NCI-H146 treated with DMSO at 0.1 percent for 48 hours (cell line): ENCODE measurements around the gene PODNL1.
A peak's percentile ranks its signal among the peaks of the same experiment; 100 is the strongest.

Experiments used
- DNase-seq: peaks from one replicate; lab custom pipeline; 2025; ENCODE audit not compliant: unreplicated experiment; lab: John Stamatoyannopoulos, UW

Gene PODNL1, protein sequence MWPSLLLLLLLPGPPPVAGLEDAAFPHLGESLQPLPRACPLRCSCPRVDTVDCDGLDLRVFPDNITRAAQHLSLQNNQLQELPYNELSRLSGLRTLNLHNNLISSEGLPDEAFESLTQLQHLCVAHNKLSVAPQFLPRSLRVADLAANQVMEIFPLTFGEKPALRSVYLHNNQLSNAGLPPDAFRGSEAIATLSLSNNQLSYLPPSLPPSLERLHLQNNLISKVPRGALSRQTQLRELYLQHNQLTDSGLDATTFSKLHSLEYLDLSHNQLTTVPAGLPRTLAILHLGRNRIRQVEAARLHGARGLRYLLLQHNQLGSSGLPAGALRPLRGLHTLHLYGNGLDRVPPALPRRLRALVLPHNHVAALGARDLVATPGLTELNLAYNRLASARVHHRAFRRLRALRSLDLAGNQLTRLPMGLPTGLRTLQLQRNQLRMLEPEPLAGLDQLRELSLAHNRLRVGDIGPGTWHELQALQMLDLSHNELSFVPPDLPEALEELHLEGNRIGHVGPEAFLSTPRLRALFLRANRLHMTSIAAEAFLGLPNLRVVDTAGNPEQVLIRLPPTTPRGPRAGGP

DNA sequence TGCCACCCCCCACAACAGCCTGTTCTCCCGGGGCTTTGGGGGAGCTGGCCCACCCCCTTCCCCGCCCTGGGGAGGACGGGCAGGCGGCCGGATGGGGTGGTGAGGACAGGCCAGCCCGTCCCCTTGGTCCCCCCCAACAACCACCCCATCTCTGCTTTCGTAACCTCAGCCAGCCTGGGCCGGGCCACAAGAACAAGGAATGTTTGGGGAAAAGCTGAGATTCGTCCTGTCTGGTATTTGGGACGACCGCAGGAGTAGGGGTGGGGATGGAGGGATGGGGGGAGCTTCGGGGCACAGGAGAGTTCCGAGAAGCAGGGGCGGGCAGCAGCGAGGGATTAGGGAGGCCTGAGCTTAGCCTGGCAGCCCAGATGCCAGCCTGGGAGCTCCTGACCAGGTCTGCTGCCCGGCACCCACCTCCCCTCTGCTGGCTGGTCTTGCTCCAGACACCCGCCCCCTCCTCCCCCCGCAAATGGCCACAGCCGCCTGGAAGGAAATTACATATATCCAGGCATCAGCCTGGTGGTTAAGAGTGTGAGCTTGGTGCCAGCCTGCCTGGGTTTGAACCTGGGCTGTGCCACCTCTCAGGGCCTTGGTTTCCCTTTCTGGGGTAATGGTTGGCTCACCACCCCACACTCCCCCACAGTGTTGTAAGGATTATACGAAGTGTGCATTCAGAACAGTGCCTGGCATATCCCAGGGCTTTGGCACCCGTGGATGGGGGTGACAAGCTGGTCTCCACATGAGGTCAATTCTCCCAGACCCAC is at the start of gene PODNL1:
Gene PODNL1 (minus strand): TSS at position 117 of the 764 bp plus-strand sequence. CDS start 236 bp downstream, outside the sequence.
- DNase-seq, result no peak

DNA sequence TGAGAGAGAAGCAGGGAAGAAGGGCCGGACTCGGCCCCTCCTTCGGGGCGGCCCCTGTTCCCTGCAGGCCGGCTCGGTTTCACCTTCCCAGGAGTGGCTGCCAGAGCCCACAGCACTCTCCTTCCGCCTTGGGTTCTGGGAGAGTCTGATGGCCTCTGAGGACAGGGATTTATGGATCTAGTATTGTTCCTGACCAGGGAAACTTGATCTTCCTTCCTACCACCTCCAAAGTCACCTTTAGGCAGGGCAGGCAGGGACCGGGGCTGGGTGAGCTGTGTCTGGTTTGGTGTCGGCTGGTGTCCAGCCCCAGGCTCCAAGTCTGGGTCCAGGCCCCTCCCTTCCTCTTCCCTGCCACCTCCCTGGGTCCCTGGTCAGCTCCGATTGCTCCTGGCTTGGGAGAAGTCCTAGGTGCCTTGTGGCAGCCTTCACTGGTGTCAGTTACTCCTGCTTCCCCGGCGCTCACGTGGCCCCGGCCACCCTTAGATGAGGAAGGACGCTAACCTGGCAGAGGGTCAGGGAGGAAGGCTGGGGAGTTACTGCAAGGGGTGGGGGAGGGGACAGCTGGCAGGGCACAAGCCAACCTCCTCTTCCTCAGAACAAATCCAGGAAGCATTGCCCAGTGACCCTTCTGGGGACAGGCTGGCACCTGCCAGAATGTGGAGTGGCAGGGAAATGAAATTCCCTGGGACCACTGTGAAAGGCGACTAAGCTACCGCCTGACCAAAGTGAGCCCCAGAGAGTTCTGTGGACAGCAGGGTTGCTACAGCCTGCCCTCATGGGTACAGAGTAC is 49.1 kb upstream of the PODNL1 start:
- no peak for DNase-seq

DNA sequence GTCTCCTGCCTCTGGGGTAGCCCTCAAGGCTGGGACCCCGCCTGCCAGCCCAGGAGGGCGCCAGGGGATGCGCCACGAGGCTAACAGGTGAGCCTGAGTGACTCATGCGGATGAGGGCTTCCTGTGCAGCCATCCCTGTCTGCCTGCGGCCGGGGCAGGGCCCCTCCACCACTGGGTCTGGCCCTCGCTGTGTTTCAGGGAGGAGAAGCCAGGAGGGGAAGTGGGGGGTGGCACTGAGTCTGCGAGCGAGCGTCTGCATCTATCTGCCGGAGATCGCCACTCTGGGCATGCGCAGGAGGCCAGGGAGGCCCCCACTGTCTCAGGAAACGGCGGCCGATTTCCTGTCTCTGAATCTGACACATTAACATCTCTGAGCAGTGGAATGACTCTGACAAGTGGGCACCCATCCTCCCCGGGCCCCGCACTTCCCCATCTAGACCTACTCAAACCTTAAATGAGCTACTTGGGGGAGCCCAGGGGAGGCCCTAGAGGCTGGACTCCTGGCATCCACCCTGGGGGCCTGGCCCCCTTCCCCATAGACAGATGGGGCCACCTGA is 48.2 kb upstream of the PODNL1 start:
- peak; percentile 2 for DNase-seq

DNA sequence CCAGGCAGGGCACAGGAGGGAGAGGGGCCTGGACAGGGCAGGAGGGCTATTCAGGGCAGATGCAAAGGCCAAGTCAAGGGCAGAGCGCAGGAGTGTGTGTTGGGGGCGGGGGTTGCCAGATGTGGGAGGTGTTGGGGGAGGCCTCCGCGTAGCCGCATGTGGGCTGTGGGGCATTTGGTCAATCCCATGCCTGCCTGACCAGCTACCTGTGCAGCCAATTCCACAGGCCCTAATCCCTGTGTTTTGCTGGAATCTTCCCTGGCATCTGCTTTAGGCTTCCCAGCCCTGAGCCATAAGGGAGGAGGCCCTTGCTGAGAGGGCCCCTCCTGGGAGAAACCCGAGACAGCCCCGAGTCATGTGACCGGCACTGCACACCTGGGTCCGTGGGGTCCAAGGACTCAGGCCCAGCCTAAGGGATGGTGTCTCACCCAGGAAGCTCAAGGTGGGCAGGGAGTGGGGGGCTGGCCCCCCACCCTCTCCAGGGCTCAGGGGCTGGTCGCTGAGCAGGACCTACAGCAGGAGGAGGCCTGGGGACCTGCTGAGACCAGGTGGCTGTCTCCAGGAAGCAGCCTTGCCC is 47.6 kb upstream of the PODNL1 start:
- no peak for DNase-seq

DNA sequence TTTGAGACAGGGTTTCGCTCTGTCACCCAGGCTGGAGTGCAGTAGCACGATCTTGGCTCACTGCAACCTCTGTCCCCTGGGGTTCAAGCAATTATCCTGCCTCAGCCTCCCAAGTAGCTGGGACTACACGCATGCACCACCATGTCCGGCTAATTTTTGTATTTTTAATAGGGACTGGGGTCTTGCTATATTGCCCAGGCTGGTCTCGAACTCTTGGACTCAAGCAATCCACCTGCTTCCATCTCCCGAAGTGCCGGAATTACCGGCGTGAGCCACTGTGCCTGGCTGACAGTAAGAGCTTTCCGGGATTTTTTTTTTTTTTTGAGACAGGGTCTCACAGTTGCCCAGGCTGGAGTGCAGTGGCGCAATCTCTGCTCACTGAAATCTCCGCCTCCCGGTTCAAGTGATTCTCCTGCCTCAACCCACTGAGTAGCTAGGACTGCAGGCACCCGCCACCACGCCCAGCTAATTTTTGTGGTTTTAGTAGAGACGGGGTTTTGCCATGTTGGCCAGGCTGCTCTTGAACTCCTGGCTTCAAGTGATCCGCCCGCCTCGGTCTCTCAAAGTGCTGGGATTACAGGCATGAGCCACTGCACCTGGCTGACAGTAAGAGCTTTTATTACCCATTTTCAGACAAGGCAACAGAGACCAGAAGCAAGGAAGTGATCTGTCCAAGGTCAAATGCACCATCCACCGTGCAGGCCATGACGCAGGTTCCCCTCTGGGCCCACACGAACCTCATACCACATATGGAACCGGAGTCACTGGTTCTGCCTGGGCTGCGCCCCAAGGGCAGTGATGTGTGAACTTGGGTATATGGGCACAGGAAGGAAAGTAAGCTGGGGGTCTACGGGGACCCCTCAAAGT is 46.9 kb upstream of the PODNL1 start:
- no peak for DNase-seq

DNA sequence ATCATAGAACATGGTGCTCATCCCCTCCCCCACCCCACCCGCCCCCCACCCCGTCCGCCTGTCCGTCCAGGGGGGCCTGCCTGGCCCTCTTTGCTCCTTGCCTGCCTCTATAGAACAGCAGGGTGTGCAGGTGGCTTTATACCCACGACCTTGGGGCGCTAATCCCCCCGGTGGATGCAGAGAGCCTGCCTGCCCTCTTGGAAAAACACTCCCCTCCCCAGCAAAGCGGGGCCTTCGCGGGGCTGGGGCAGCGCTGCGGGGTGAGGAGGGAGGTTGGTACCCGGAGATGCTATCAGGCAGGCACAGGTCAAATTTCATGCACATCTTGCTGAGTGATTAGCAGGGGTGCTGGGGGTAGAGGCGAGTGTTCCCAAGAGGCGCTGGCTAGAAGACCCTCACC is 46.0 kb upstream of the PODNL1 start:
- no peak for DNase-seq

DNA sequence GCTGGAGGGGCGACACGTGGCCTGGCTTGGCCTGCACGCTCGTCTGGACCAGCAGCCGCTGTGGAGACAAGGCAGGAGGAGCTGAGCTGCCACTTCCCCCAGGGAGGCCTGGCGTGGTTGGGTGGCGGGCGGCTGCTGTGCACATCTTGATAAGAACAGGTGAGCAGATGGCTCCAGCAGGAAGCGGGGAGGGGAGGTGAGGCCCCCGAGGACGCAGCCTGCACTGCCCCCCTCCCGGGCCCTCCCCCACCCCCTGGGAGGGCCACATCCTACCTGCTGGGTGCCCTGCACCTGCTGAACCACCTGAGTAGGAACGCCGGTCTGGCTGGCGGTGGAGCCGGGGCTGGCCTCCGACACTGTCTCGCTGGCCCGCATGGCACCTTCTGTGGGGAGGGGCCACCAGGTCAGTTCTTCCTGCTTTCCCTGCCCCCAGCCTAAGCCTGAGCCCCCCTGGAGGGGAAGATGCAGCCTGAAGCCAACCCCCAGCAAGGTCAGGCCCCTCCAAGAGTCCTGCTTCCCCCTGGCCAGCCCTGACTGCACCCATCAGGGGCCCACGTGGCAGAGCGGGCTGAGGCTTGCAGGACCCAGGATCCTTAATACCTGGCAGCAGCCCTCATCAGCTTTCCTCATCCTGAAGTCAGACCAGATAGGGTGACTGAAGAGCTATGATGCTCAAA is 45.1 kb upstream of the PODNL1 start:
- peak; percentile 97 for DNase-seq

DNA sequence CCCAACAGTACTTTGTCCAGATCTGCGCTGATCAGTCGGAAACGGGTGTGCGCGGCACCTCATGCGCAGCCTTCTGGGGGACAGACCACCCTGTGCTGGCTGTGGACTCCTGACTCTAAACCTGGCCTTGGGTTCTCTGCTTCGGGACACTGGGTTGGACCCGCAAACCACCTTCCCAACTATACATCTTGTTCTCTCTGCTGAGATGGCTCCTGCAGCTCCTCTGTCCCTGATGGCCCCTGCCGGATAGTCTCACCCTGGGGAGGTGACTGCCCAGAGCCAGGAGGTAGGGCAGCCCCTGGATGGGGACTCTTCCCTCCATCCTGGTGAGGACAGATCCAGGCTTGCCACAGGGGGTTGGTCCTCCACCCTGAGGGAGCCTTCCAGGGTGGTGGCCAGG is 44.6 kb upstream of the PODNL1 start:
- DNase-seq, result no peak

DNA sequence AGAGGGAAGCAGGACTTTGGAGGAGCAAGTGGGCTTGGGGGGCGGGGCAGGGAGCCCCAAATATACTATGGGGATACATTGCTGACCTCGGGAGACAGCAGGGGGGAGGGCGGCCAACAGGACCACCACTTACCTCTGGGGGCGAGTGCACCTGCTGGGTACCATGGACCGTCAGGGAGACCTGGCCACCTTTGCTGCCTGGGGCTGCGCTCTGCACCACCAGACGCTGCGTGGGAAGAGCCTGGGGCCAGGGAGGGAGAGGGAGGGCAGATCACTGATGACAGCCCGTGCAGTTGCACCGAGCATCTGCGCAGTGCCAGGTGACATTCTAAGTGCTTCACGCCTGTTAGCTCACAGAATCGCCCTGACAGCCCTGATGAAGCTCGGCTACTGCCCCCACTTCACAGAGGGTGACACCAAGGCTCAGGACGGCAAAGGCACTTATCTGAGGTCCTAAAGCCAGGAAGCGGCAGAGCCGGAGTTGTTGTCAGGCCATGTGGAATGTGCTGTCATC is 43.8 kb upstream of the PODNL1 start:
- DNase-seq, result no peak

DNA sequence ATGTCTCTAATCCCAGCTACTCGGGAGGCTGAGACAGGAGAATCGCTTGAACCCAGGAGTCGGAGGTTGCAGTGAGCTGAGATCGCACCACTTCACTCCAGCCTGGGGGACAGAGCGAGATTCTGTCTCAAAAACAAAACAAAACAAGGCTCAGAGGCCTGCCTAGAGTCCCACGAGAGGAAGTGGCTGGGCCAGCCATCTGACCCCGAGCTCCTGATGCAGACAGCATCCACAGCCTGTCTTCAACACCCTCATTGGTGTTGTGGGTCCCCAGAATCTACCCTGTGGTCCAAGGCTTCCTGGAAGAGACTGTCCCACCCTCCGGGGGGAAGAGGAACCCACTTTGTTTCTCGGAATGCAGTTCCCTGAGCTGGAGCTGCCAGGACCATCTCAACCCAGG is 43.2 kb upstream of the PODNL1 start:
- DNase-seq, result no peak

DNA sequence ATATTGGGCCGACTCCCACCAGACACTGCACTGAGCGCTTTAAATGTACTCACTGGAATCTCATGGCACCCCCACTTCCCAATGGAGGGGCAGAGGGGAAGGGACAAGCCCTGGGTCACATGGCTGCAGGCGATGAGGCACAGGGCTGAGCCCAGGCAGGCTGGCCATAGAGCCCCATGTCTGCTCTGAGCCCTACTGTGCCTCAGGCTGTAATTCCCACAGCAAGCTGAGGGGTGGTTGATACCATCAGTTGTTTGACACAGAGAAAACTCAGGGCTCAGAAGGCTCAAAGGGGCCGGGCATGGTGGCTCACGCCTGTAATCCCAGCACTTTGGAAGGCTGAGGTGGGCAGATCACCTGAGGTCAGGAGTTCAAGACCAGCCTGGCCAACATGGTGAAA is 42.8 kb upstream of the PODNL1 start:
- DNase-seq, result no peak

DNA sequence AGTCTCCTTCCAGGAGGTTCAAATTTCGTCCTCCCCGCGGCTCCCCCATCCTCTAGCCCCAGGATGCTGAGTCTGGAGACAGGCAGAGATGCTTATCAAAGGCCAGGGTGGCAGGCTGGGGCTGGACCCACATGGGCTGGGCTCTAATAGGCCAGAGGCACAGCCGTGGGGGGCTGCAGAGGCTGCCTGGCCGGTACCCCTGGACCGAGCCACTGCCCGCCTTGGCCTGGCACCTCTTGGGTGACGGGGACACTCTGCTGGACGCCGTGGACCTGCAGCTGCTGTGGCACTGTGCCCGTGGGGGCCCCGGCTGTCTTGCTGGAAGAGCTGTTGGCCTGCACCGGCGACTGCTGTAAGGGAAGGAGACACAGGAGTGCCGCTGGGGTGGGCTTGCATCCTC is 42.1 kb upstream of the PODNL1 start:
- no peak for DNase-seq

DNA sequence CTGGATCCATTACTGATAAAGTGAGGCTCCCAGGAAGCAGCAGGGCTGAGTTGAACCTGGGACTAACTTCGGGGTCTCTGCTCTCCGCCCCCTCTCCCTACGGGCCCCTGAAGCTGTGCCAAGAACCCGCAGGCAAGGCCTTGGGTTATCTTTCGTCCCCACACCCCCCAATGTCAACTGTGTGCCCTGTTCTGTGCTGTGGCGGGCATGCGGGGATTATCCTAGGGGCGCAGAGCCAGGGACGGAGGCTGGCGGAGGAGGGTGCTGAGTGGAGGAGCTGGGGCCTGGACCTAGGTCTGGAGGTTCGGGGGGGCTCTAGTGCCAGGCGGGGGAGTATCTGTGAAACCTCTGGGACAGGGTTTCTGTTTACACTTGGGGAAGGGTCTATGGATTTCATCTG is 41.5 kb upstream of the PODNL1 start:
- DNase-seq, result no peak

DNA sequence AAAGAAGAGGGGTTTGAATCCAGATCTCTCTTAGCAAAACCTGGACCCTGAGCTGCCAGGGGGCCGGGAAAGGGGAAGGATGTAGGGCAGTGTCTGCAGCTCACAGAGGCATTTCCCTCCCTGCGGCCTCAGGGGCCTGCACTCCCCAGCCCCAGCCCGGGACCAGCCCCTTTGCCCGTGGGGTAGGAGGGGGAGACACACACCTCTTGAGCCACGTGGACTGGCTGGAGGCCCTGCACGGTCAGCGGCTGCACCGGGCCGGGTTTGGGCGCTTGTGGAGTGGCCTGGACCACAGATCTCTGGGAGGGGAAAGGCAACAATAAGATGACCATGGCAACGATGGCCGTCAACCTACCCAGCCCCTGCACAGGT is 41.0 kb upstream of the PODNL1 start:
- peak; percentile 10 for DNase-seq

DNA sequence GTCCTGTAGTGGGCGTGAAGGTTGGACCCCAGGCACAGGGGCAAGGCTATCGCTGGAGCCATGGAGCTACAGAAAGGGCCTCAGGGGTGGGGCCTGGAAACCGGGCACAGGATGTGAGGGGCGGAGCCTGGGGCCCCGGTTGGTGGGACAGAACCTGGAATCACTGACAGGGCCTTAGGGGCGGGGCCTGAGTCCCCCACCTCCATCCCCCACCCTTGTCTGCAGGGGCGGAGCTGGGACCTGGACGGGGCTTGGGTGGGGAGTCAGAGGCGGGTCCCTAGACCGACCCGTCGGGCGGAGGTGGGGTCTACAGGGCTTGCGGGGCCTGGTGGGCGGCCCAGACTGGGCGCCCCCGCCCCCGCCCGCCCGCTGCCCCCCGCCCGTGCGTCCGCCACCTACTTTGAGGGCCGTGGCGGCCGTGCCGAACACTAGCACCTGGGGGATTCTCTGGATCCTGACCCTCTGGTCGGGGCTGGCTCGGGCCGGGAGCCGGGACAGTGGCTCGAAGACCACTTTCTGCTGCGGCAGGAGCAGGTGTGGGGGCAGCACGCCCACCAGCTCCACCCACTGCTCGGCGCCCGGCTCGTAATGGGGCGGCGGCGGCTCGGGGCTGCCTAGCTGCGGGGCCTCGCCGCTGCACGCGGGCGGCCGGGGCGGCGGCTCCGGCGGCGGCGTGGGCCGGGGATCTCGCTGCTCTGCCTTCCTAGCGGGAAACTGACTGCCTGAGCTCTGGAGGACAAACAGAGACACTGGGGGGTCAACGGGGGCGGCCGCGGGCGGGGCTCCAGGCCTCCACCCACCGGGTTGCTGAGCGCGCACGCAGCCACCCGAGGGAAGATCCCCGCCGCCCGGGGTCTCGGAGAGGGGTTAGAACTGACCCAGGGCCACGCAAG is 40.4 kb upstream of the PODNL1 start:
- peak; percentile 85 for DNase-seq

DNA sequence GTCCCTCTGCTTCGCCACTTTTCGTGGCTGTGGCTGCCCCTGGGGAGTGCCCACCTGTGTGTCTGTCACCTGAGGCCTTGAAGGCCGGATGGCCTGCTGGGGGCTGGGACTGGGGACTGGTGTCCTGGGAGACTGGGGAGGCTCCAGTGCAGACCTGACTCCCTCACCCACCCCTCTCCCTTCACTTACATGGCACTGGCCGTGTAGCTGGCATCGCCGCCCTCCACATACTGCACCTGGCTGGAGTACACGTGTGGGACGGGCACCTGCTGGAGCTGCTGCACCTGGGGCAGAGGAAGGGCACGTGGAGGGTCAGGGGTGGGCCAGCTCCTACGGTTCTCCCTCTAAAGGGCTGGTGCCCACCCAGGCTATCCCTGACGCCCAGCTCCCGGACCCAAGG is 39.6 kb upstream of the PODNL1 start:
- no peak for DNase-seq

DNA sequence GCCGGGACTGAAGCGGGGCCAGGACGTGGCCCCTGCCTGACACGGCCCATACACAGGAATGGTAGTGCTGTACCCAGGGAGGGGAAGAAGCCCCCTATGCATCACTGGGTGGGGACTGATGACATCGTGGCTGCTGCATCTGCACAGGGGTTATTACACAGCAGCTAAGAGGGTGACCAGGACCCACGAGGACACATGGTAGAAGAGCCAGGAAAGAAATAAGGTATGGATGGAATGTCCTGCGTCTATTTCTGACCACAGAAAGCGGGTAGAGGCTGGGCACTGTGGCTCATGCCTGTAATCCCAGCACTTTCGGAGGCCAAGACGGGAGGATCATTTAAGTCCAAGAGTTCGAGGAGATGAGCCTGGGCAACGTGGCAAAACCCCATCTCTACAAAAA is 38.2 kb upstream of the PODNL1 start:
- DNase-seq, result no peak

DNA sequence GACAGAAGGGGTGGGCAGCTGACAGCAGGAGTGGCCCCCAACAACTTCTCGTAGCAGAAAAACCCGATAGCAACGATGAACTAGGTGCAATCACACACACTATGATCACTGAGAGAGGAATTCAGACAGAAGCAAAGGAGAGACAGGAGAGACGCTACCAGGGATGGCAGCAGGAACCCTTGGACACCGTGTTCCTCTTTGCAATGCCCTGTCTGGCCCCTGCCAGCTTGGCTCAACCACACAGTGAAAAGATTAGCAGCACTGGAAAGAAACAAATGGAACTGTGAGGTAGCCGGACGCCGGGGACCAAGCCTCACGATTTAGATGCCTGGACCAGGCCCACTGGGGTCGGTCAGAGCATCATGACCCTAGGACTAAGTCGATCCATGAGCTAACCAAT is 37.7 kb upstream of the PODNL1 start:
- no peak for DNase-seq
